ENCODE measurements around the gene OR10A3. TPM values are rescaled to one million over a fixed set of nuclear protein-coding genes. Genes with fewer than 3 reads are reported as not detected.

Gene OR10A3
- total and polyA plus RNA-seq, 10 donors: not detected

DNA sequence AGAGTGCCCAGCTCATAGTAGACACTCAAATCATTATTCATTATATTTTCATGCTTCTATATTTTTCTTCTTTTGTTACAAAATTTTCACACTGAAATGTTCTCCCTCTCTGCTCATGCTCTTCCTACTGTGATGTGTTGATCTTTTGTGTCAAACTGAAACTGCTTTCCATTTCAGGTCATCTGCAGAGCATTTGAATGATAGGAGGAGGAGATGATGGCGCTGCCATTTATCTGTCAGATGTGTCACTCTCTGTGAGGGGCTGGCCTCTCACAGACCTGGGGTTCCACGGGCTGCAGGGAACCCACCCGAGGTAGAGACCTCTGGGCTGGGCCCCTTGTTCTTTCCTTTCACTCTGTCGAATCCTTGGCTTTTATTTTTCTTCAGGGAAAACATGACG is 51.5 kb downstream of the OR10A3 start:
- TF ChIP-seq POLR2A (IDR thresholded peaks at IDR 0.05) (no peak), POLR2AphosphoS5 (IDR thresholded peaks at IDR 0.05) (no peak)
- TF ChIP-seq, protein P1, sequence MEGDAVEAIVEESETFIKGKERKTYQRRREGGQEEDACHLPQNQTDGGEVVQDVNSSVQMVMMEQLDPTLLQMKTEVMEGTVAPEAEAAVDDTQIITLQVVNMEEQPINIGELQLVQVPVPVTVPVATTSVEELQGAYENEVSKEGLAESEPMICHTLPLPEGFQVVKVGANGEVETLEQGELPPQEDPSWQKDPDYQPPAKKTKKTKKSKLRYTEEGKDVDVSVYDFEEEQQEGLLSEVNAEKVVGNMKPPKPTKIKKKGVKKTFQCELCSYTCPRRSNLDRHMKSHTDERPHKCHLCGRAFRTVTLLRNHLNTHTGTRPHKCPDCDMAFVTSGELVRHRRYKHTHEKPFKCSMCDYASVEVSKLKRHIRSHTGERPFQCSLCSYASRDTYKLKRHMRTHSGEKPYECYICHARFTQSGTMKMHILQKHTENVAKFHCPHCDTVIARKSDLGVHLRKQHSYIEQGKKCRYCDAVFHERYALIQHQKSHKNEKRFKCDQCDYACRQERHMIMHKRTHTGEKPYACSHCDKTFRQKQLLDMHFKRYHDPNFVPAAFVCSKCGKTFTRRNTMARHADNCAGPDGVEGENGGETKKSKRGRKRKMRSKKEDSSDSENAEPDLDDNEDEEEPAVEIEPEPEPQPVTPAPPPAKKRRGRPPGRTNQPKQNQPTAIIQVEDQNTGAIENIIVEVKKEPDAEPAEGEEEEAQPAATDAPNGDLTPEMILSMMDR (IDR thresholded peaks at IDR 0.05 in 8 of 11, conservative IDR thresholded peaks at IDR 0.05 in 3 of 11): no peak
- Histone ChIP-seq H3K4me1 (peaks cover 0 to 11% (median 6%) of the 10 kb centered on the region in 6 donors), H3K36me3 (no peaks in the 10 kb centered on the region), H3K9me3 (no peaks in the 10 kb centered on the region), H3K27me3 (replicated peaks in 1 of 7) (no peaks in the 10 kb centered on the region), H3K27ac (no peak overlapping the region), H3K4me3 (no peak overlapping the region)
- intact Hi-C loops (cut with DNase I; ENCODE audit: low total_unique reads): loop anchor here (5.0 kb wide), 1 partner anchor 97 kb away; the partner anchor contains the start of gene EIF3F
- no peak for DNase-seq
- 51 to 61% (median 59%) methylated on average over 5 of the region's 5 CpGs for WGBS, 5 donors

Small RNA genes lying within 50 kb of the gene (small RNA-seq; reads per million reads assigned to genes)
- gene COX6CP5 (0 reads per million in 4 donors), gene RNU6-943P (0 reads per million in 4 donors)

Other genes with a start within 250 kb of the OR10A3 start
- gene OVCH2, start 235.2 kb downstream of the OR10A3 start, total RNA-seq: not detected
- gene OVCH2, start 235.2 kb downstream of the OR10A3 start, polyA plus RNA-seq: not detected
- gene OR5P2, start 144.8 kb downstream of the OR10A3 start, total RNA-seq: not detected
- gene OR5P2, start 144.8 kb downstream of the OR10A3 start, polyA plus RNA-seq: not detected
- gene OR5P3, start 110.9 kb downstream of the OR10A3 start, total RNA-seq: not detected
- gene OR5P3, start 110.9 kb downstream of the OR10A3 start, polyA plus RNA-seq: not detected
- gene OR10A6, start 10.4 kb downstream of the OR10A3 start, total RNA-seq: not detected
- gene OR10A6, start 10.4 kb downstream of the OR10A3 start, polyA plus RNA-seq: not detected
- gene NLRP10, start 23.7 kb upstream of the OR10A3 start, total RNA-seq: not detected
- not detected for gene NLRP10, start 23.7 kb upstream of the OR10A3 start, polyA plus RNA-seq
- 100 to 1,000 TPM; 189 to 351 (median 204) TPM for gene EIF3F, start 45.6 kb upstream of the OR10A3 start, total RNA-seq
- 100 to 1,000 TPM; 343 to 437 (median 350) TPM for gene EIF3F, start 45.6 kb upstream of the OR10A3 start, polyA plus RNA-seq
- 1 to 10 TPM; 1.4 to 3.2 (median 2.1) TPM for gene TUB, start 139.5 kb upstream of the OR10A3 start, total RNA-seq
- under 1 TPM; 0.17 to 0.42 (median 0.21) TPM for gene TUB, start 139.5 kb upstream of the OR10A3 start, polyA plus RNA-seq
- gene RIC3, start 227.3 kb upstream of the OR10A3 start, total RNA-seq: 10 to 100 TPM; 13.4 to 32.7 (median 24.1) TPM
- gene RIC3, start 227.3 kb upstream of the OR10A3 start, polyA plus RNA-seq: 10 to 100 TPM; 11.6 to 32.2 (median 15.0) TPM